Measurements from ENCODE around the gene LDLRAD4.

Gene LDLRAD4

GRCh38 chr18:13568443-13569392 is 350.2 kb downstream of the LDLRAD4 start:
- no peak for DNase-seq

GRCh38 chr18:13570216-13570615 is 351.7 kb downstream of the LDLRAD4 start:
- DNase-seq: no peak

- DNase-seq: no peak
Measured at GRCh38 chr18:13570856-13571495, 352.4 kb downstream of the LDLRAD4 start.

- DNase-seq: no peak
Measured at GRCh38 chr18:13572148-13572547, 353.6 kb downstream of the LDLRAD4 start.

GRCh38 chr18:13572721-13573120 is 354.2 kb downstream of the LDLRAD4 start:
- DNase-seq: no peak

GRCh38 chr18:13573750-13574149 is 355.2 kb downstream of the LDLRAD4 start:
- no peak for DNase-seq

- no peak for DNase-seq
Measured at GRCh38 chr18:13574355-13574754, 355.8 kb downstream of the LDLRAD4 start.

GRCh38 chr18:13574761-13575160 is 356.2 kb downstream of the LDLRAD4 start:
- no peak for DNase-seq

GRCh38 chr18:13576598-13576997 is 358.0 kb downstream of the LDLRAD4 start:
- DNase-seq: no peak

GRCh38 chr18:13577091-13577697 is 358.6 kb downstream of the LDLRAD4 start:
- DNase-seq: no peak

- no peak for DNase-seq
Measured at GRCh38 chr18:13577781-13578180, 359.2 kb downstream of the LDLRAD4 start.

GRCh38 chr18:13578400-13578799 is 359.8 kb downstream of the LDLRAD4 start:
- DNase-seq: no peak

GRCh38 chr18:13579874-13580273 is 361.3 kb downstream of the LDLRAD4 start:
- DNase-seq: no peak

GRCh38 chr18:13580351-13580750 is 361.8 kb downstream of the LDLRAD4 start:
- DNase-seq: no peak

GRCh38 chr18:13580991-13581390 is 362.4 kb downstream of the LDLRAD4 start:
- no peak for DNase-seq

GRCh38 chr18:13581496-13582177 is 363.1 kb downstream of the LDLRAD4 start:
- DNase-seq: no peak

GRCh38 chr18:13582178-13582670 is 363.7 kb downstream of the LDLRAD4 start:
- no peak for DNase-seq

GRCh38 chr18:13583576-13584550 is 365.3 kb downstream of the LDLRAD4 start:
- no peak for DNase-seq

- DNase-seq: no peak
Measured at GRCh38 chr18:13584825-13585224, 366.3 kb downstream of the LDLRAD4 start.

- no peak for DNase-seq
Measured at GRCh38 chr18:13585379-13586153, 367.0 kb downstream of the LDLRAD4 start.

- no peak for DNase-seq
Measured at GRCh38 chr18:13587001-13587400, 368.4 kb downstream of the LDLRAD4 start.

Data from NCI-H526 treated with DMSO at 0.1 percent for 48 hours (cell line).